ENCODE measurements around the gene PLCB4.
"Not testable (repeated sequence)": the region's sequence is repeated elsewhere in the genome, so short reads cannot be mapped to it uniquely, and the experiment has no call there.

Gene PLCB4

DNA sequence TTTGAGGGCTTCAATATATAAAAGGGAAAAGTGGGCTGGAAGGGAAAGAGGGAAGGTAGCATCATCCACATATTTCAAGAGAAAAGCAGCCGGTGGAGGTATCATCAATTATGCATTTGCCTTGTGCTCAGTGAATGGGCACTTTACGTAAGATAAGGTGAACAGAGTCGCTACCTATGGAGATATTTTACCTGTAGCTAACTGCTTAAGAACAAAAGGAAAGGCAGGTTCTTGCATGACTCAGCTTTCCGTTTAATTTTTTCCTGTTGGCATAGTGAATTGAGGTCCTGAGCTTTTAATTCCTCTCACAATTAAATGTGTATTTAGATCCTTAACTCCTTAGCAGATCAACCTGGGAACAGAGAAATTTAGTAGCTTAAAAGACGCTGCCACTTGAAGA, 25.5 kb upstream of the PLCB4 start:
- no peak overlapping the region for H3K9ac ChIP-seq (ENCODE audit: low read length)
- H3K23ac ChIP-seq (ENCODE audit: low read length in 2 of 2) = no peak overlapping the region
- no peaks in the 10 kb centered on the region for H3K27me3 ChIP-seq (ENCODE audit: control insufficient read depth in 1 of 2, insufficient read depth in 1 of 2, low read length in 2 of 2)
- WGBS = 90% methylated on average over 3 of the region's 5 CpGs
- H4K8ac ChIP-seq (ENCODE audit: low read length) = no peak overlapping the region
- no peak overlapping the region for H2BK12ac ChIP-seq (ENCODE audit: low read length in 2 of 2)
- H2AK5ac ChIP-seq (ENCODE audit: low read length, severe bottlenecking) = no peak overlapping the region
- no peak overlapping the region for H3K4me2 ChIP-seq (ENCODE audit: low read length, poor library complexity, severe bottlenecking)
- no peak overlapping the region for H2BK120ac ChIP-seq (ENCODE audit: low read depth, low read length)
- H2BK5ac ChIP-seq (ENCODE audit: low read depth, low read length, poor library complexity, severe bottlenecking) = peak overlapping the region; percentile 31
- H3K36me3 ChIP-seq (ENCODE audit: control insufficient read depth in 1 of 2, insufficient read depth in 2 of 2, low read depth in 1 of 2, low read length in 2 of 2) = no peaks in the 10 kb centered on the region
- no peak overlapping the region for H3K4me3 ChIP-seq (ENCODE audit: insufficient read depth in 1 of 2, low read depth in 1 of 2, low read length in 2 of 2)
- H3K14ac ChIP-seq (ENCODE audit: low read length in 2 of 2) = no peak overlapping the region
- H3K4ac ChIP-seq (ENCODE audit: low read depth in 1 of 2, low read length in 2 of 2) = no peak overlapping the region
- no peak overlapping the region for H2BK15ac ChIP-seq (ENCODE audit: low read depth, poor library complexity, severe bottlenecking)
- no peak overlapping the region for H3K27ac ChIP-seq (ENCODE audit: low read length, poor library complexity, severe bottlenecking)
- DNase-seq = no peak
- no peak overlapping the region for H2AFZ ChIP-seq (ENCODE audit: low read depth, low read length)
- no peaks in the 10 kb centered on the region for H3K4me1 ChIP-seq (ENCODE audit: control insufficient read depth, insufficient read depth, low read depth, low read length)
- no peak overlapping the region for H3K18ac ChIP-seq (ENCODE audit: low read depth in 1 of 2, low read length in 2 of 2)
- no peaks in the 10 kb centered on the region for H3K9me3 ChIP-seq (ENCODE audit: control insufficient read depth, low read length)
- H4K91ac ChIP-seq (ENCODE audit: low read length) = no peak overlapping the region
- no peaks in the 10 kb centered on the region for H3K79me1 ChIP-seq (replicated peaks; ENCODE audit: low read length, poor library complexity, severe bottlenecking)

DNA sequence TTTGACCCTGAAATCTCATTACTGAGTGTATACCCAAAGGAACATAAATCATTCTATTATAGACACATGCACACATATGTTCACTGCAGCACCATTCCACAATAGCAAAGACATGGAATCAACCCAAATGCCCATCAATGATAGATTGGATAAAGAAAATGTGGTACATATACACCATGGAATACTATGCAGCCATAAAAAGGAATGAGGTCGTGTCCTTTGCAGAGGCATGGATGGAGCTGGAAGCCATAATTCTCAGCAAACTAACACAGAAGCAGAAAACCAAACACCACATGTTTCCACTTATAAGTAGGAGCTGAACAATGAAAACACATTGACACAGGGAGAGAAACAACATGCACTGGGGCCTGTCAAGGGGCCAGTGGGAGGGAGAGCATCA, 21.0 kb upstream of the PLCB4 start:
- not testable (repeated sequence) for H2AFZ ChIP-seq (ENCODE audit: low read depth, low read length); H3K18ac ChIP-seq (ENCODE audit: low read depth in 1 of 2, low read length in 2 of 2); H2BK120ac ChIP-seq (ENCODE audit: low read depth, low read length); H3K27ac ChIP-seq (ENCODE audit: low read length, poor library complexity, severe bottlenecking); H3K9me3 ChIP-seq (ENCODE audit: control insufficient read depth, low read length); H3K23ac ChIP-seq (ENCODE audit: low read length in 2 of 2); H3K79me1 ChIP-seq (replicated peaks; ENCODE audit: low read length, poor library complexity, severe bottlenecking); H4K8ac ChIP-seq (ENCODE audit: low read length); H4K91ac ChIP-seq (ENCODE audit: low read length); H3K4me1 ChIP-seq (ENCODE audit: control insufficient read depth, insufficient read depth, low read depth, low read length); H3K4ac ChIP-seq (ENCODE audit: low read depth in 1 of 2, low read length in 2 of 2); H3K36me3 ChIP-seq (ENCODE audit: control insufficient read depth in 1 of 2, insufficient read depth in 2 of 2, low read depth in 1 of 2, low read length in 2 of 2); H2BK15ac ChIP-seq (ENCODE audit: low read depth, poor library complexity, severe bottlenecking); H3K4me2 ChIP-seq (ENCODE audit: low read length, poor library complexity, severe bottlenecking); H3K4me3 ChIP-seq (ENCODE audit: insufficient read depth in 1 of 2, low read depth in 1 of 2, low read length in 2 of 2); H2BK5ac ChIP-seq (ENCODE audit: low read depth, low read length, poor library complexity, severe bottlenecking); H3K27me3 ChIP-seq (ENCODE audit: control insufficient read depth in 1 of 2, insufficient read depth in 1 of 2, low read length in 2 of 2); DNase-seq; H3K9ac ChIP-seq (ENCODE audit: low read length); H3K14ac ChIP-seq (ENCODE audit: low read length in 2 of 2); H2AK5ac ChIP-seq (ENCODE audit: low read length, severe bottlenecking); H2BK12ac ChIP-seq (ENCODE audit: low read length in 2 of 2)
- WGBS = no CpG with 5 or more reads among the region's 1 CpG

DNA sequence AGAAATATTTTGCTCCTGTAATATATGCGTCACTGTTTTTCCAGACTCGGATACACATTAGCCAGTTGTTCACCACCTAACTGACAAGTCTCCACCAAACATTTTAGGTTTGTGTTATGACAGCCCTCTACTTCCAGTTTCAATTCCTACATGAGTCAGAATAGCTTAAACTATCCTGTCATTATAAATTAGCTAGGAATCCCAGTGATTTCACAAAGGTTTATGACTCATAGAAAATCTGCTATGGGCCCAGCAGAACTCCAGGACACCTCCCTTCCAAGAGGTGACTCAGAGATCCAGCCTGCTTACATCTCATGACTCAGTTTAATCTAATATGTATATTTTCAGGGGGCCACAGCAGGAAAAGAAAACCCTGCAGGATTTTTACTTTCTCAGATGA, 17.4 kb upstream of the PLCB4 start:
- H3K4me2 ChIP-seq (ENCODE audit: low read length, poor library complexity, severe bottlenecking) = no peak overlapping the region
- no peak overlapping the region for H4K8ac ChIP-seq (ENCODE audit: low read length)
- H2BK12ac ChIP-seq (ENCODE audit: low read length in 2 of 2) = no peak overlapping the region
- no peak overlapping the region for H3K18ac ChIP-seq (ENCODE audit: low read depth in 1 of 2, low read length in 2 of 2)
- peak; percentile 98 for DNase-seq
- WGBS = 0% methylated on average over 2 of the region's 2 CpGs
- H2BK15ac ChIP-seq (ENCODE audit: low read depth, poor library complexity, severe bottlenecking) = no peak overlapping the region
- H3K4ac ChIP-seq (ENCODE audit: low read depth in 1 of 2, low read length in 2 of 2) = no peak overlapping the region
- no peak overlapping the region for H3K23ac ChIP-seq (ENCODE audit: low read length in 2 of 2)
- H4K91ac ChIP-seq (ENCODE audit: low read length) = no peak overlapping the region
- peak overlapping the region; percentile 92 for H2BK5ac ChIP-seq (ENCODE audit: low read depth, low read length, poor library complexity, severe bottlenecking)
- no peaks in the 10 kb centered on the region for H3K27me3 ChIP-seq (ENCODE audit: control insufficient read depth in 1 of 2, insufficient read depth in 1 of 2, low read length in 2 of 2)
- no peak overlapping the region for H2AK5ac ChIP-seq (ENCODE audit: low read length, severe bottlenecking)
- no peak overlapping the region for H2BK120ac ChIP-seq (ENCODE audit: low read depth, low read length)
- no peaks in the 10 kb centered on the region for H3K36me3 ChIP-seq (ENCODE audit: control insufficient read depth in 1 of 2, insufficient read depth in 2 of 2, low read depth in 1 of 2, low read length in 2 of 2)
- no peak overlapping the region for H3K14ac ChIP-seq (ENCODE audit: low read length in 2 of 2)
- H3K27ac ChIP-seq (ENCODE audit: low read length, poor library complexity, severe bottlenecking) = peak overlapping the region; percentile 95
- peak overlapping the region; percentile 59 for H3K9ac ChIP-seq (ENCODE audit: low read length)
- H3K4me1 ChIP-seq (ENCODE audit: control insufficient read depth, insufficient read depth, low read depth, low read length) = peaks cover 10% of the 10 kb centered on the region
- peaks cover 5% of the 10 kb centered on the region for H3K9me3 ChIP-seq (ENCODE audit: control insufficient read depth, low read length)
- peak overlapping the region in 1 of 2 experiments; percentile 22 for H3K4me3 ChIP-seq (ENCODE audit: insufficient read depth in 1 of 2, low read depth in 1 of 2, low read length in 2 of 2)
- H2AFZ ChIP-seq (ENCODE audit: low read depth, low read length) = no peak overlapping the region
- H3K79me1 ChIP-seq (replicated peaks; ENCODE audit: low read length, poor library complexity, severe bottlenecking) = no peaks in the 10 kb centered on the region

DNA sequence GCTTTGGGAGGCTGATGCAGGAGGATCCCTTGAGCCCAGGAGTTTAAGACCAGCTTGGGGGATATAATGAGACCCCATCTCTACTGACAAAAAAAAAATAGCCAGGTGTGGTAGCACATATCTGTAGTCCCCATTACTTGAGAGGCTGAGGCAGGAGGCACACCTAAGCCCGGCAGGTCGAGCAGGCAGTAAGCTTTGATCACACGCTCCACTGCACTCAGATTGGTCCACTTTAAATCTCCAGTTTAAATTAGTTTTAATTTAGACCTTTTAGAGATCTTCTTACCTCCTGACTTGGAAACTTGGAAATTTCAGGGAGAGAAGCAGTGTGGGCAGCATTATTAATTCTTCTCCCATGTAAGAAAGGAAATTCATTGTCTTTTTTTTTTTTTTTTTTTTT, 16.8 kb upstream of the PLCB4 start:
- peak overlapping the region; percentile 71 to 97 for H3K18ac ChIP-seq (ENCODE audit: low read depth in 1 of 2, low read length in 2 of 2)
- peak overlapping the region; percentile 77 for H4K91ac ChIP-seq (ENCODE audit: low read length)
- H3K9ac ChIP-seq (ENCODE audit: low read length) = peak overlapping the region; percentile 59
- H3K79me1 ChIP-seq (replicated peaks; ENCODE audit: low read length, poor library complexity, severe bottlenecking) = no peaks in the 10 kb centered on the region
- peaks cover 5% of the 10 kb centered on the region for H3K9me3 ChIP-seq (ENCODE audit: control insufficient read depth, low read length)
- H2AK5ac ChIP-seq (ENCODE audit: low read length, severe bottlenecking) = peak overlapping the region; percentile 91
- no peak overlapping the region for H3K4me3 ChIP-seq (ENCODE audit: insufficient read depth in 1 of 2, low read depth in 1 of 2, low read length in 2 of 2)
- H3K23ac ChIP-seq (ENCODE audit: low read length in 2 of 2) = no peak overlapping the region
- no peaks in the 10 kb centered on the region for H3K36me3 ChIP-seq (ENCODE audit: control insufficient read depth in 1 of 2, insufficient read depth in 2 of 2, low read depth in 1 of 2, low read length in 2 of 2)
- WGBS = 100% methylated on average over 2 of the region's 3 CpGs
- H3K27ac ChIP-seq (ENCODE audit: low read length, poor library complexity, severe bottlenecking) = peak overlapping the region; percentile 95
- H3K4me1 ChIP-seq (ENCODE audit: control insufficient read depth, insufficient read depth, low read depth, low read length) = peaks cover 10% of the 10 kb centered on the region
- peak overlapping the region; percentile 69 to 87 for H2BK12ac ChIP-seq (ENCODE audit: low read length in 2 of 2)
- H3K14ac ChIP-seq (ENCODE audit: low read length in 2 of 2) = no peak overlapping the region
- peak overlapping the region in 1 of 2 experiments; percentile 73 for H3K4ac ChIP-seq (ENCODE audit: low read depth in 1 of 2, low read length in 2 of 2)
- DNase-seq = no peak
- H3K27me3 ChIP-seq (ENCODE audit: control insufficient read depth in 1 of 2, insufficient read depth in 1 of 2, low read length in 2 of 2) = no peaks in the 10 kb centered on the region
- peak overlapping the region; percentile 86 for H4K8ac ChIP-seq (ENCODE audit: low read length)
- peak overlapping the region; percentile 79 for H2BK15ac ChIP-seq (ENCODE audit: low read depth, poor library complexity, severe bottlenecking)
- peak overlapping the region; percentile 7 for H3K4me2 ChIP-seq (ENCODE audit: low read length, poor library complexity, severe bottlenecking)
- H2AFZ ChIP-seq (ENCODE audit: low read depth, low read length) = no peak overlapping the region
- H2BK120ac ChIP-seq (ENCODE audit: low read depth, low read length) = peak overlapping the region; percentile 75
- H2BK5ac ChIP-seq (ENCODE audit: low read depth, low read length, poor library complexity, severe bottlenecking) = peak overlapping the region; percentile 92
